ENCODE measurements around the gene MPHOSPH9.

DNA sequence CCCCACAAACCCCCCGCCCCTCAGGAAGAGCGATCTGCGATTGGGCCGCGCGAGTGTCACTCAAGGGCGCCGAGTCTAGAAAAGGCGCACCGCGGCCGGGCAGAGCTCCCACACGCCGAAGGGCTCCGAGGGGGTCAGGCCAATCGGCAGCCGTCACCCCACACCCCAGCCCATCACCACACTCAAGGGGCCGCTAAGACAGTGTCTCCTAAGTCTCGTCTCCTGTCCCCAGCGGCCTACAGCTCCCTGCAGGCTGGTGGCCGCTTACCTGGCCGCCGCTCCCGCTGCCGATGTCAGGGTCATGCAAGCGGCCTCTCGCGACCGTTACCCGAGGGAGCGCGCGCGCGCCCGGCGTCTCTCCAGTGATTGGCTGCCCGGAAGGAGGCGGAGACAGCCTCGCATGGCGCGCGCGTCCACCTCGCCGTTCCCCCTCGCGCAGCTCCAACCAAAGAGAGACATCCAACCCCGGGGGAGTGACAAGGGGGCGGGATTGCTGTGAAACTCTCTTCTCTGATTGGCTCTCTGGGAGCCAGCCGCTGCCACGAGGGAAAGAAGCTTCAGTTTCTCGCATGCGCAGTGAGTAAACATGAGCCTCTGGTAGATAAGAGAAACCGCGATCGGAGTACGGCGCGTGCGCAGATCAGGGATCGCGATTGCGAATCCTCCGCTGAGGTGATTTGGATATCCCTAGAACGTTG lies at the start of gene MPHOSPH9, which contains the start of gene MTRFR:
- TF ChIP-seq, protein P1, sequence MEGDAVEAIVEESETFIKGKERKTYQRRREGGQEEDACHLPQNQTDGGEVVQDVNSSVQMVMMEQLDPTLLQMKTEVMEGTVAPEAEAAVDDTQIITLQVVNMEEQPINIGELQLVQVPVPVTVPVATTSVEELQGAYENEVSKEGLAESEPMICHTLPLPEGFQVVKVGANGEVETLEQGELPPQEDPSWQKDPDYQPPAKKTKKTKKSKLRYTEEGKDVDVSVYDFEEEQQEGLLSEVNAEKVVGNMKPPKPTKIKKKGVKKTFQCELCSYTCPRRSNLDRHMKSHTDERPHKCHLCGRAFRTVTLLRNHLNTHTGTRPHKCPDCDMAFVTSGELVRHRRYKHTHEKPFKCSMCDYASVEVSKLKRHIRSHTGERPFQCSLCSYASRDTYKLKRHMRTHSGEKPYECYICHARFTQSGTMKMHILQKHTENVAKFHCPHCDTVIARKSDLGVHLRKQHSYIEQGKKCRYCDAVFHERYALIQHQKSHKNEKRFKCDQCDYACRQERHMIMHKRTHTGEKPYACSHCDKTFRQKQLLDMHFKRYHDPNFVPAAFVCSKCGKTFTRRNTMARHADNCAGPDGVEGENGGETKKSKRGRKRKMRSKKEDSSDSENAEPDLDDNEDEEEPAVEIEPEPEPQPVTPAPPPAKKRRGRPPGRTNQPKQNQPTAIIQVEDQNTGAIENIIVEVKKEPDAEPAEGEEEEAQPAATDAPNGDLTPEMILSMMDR (IDR thresholded peaks at IDR 0.05), result no peak
- TF ChIP-seq POLR2AphosphoS5 (IDR thresholded peaks at IDR 0.05), result peak in 2 of 3 donors; percentile 85 to 86
- TF ChIP-seq POLR2A (IDR thresholded peaks at IDR 0.05), result peak; percentile 50 to 97

Data from suprapubic skin (tissue), 4 donors.